GM12878 (cell line): Measurements from ENCODE around the gene FN1. TPM values are rescaled to one million over a fixed set of nuclear protein-coding genes. Genes with fewer than 3 reads are reported as not detected.
A peak's percentile ranks its signal among the peaks of the same experiment; 100 is the strongest.

Source experiments
- ATAC-seq: fragments of 200-7000 bp; cut with Tn5 transposase; 3 replicates; pipeline ENCODE4 v1.9.1; 2020; ENCODE audit warnings: mild to moderate bottlenecking, moderate library complexity
- BruUV-seq: library from RNA; stranded (reverse); fragments of 400-500 nt; replicated peaks from 2 replicates; lab custom pipeline; 2021; lab: Mats Ljungman, UMichigan
- CTCF ChIA-PET: fragments of 300-600 bp; sonication (Branson Sonifier 250); formaldehyde crosslinking; extraction: SDS; loops from one replicate; lab custom pipeline; 2021; ENCODE audit warnings: inconsistent platforms; lab: Yijun Ruan, JAX
- POLR2A ChIA-PET: fragments of 350-600 bp; formaldehyde crosslinking; extraction: SDS; loops from one replicate; lab custom pipeline; 2021; ENCODE audit warnings: inconsistent platforms; lab: Charles Lee
- RAD21 ChIA-PET: fragments of 300-600 bp; sonication (Branson Sonifier 250); formaldehyde crosslinking; loops from one replicate; lab custom pipeline; 2023; ENCODE audit warnings: antibody characterized with exemption; ENCODE audit not compliant: unreplicated experiment; lab: Charles Lee
- SMC1A ChIA-PET: fragments of 300-600 bp; sonication (Branson Sonifier 250); formaldehyde crosslinking; loops from one replicate; lab custom pipeline; 2023; ENCODE audit not compliant: unreplicated experiment, uncharacterized antibody; lab: Charles Lee
- DNase-seq: peaks from one replicate; pipeline ENCODE4 v3.0.0-alpha.2; 2011; ENCODE audit warnings: low read depth, low spot score
- FAIRE-seq: peaks from 3 replicates; lab custom pipeline; 2011; peaks lifted over from hg19 to GRCh38; lab: Jason Lieb, UNC
- H2AFZ ChIP-seq: 2 replicates; pipeline ENCODE4 v1.6.0; 2011; ENCODE audit warnings: low read depth, low read length, control low read depth; ENCODE audit not compliant: control insufficient read depth
- H3K27ac ChIP-seq: 2 replicates; pipeline ENCODE4 v1.5.1; 2011; ENCODE audit warnings: control low read depth; ENCODE audit not compliant: control insufficient read depth, insufficient read depth
- H3K27me3 ChIP-seq, 2 experiments: replicated peaks in 1 of 2; 2 replicates each; pipeline versions ENCODE4 v1.6.0 to v1.6.1; 2011; ENCODE audit warnings: low read length in 1 of 2; ENCODE audit not compliant: control insufficient read depth in 2 of 2, insufficient read depth in 2 of 2
- H3K36me3 ChIP-seq, 2 experiments: 2 replicates each; pipeline ENCODE4 v1.5.1; 2011; ENCODE audit warnings: low read length in 1 of 2; ENCODE audit not compliant: control insufficient read depth in 2 of 2, insufficient read depth in 2 of 2
- H3K4me1 ChIP-seq: 2 replicates; pipeline ENCODE4 v1.6.1; 2011; ENCODE audit warnings: mild to moderate bottlenecking, low read length, moderate library complexity, mixed read lengths; ENCODE audit not compliant: control insufficient read depth, insufficient read depth
- H3K4me2 ChIP-seq: 2 replicates; pipeline ENCODE4 v1.6.0; 2011; ENCODE audit warnings: control low read depth; ENCODE audit not compliant: control insufficient read depth, insufficient read depth
- H3K4me3 ChIP-seq: fragments of 200-600 bp; sonication (generic); 2 replicates; pipeline ENCODE4 v1.5.1; 2016
- H3K79me2 ChIP-seq: 2 replicates; pipeline ENCODE4 v1.6.0; 2011; ENCODE audit warnings: low read length; ENCODE audit not compliant: control insufficient read depth, insufficient read depth
- H3K9ac ChIP-seq: 2 replicates; pipeline ENCODE4 v1.8.0; 2011; ENCODE audit warnings: low read length, control low read depth, mixed read lengths; ENCODE audit not compliant: control insufficient read depth, insufficient read depth
- H3K9me3 ChIP-seq: replicated peaks from 3 replicates; pipeline ENCODE4 v1.5.1; 2011; ENCODE audit warnings: mild to moderate bottlenecking, low read length; ENCODE audit not compliant: control insufficient read depth, insufficient read depth
- H4K20me1 ChIP-seq: 2 replicates; pipeline ENCODE4 v1.6.0; 2011; ENCODE audit not compliant: control insufficient read depth, insufficient read depth
- CHD4 ChIP-seq: fragments of 200-600 bp; sonication (generic); IDR thresholded peaks from 2 replicates; pipeline ENCODE4 v1.6.1; 2016; ENCODE audit warnings: mild to moderate bottlenecking
- NFYA ChIP-seq: IDR thresholded peaks from 2 replicates; pipeline ENCODE4 v1.6.1; 2011; ENCODE audit warnings: low read depth, mild to moderate bottlenecking, low read length, improper control_type of control experiment, borderline replicate concordance
- PML ChIP-seq: IDR thresholded peaks from 2 replicates; pipeline ENCODE4 v1.6.1; 2012; ENCODE audit warnings: low read length, inconsistent platforms
- RBBP5 ChIP-seq: fragments of 200-600 bp; sonication (generic); conservative IDR thresholded peaks from 2 replicates; pipeline ENCODE4 v1.6.1; 2016
- RELA ChIP-seq: fragments of 450-650 bp; IDR thresholded peaks from 2 replicates; pipeline ENCODE4 v1.8.0; 2014; ENCODE audit warnings: borderline replicate concordance; ENCODE audit not compliant: partially characterized antibody
- ZNF592 ChIP-seq: fragments of 450-650 bp; IDR thresholded peaks from 2 replicates; pipeline ENCODE4 v1.6.1; 2017; ENCODE audit warnings: mild to moderate bottlenecking, moderate library complexity
- WGBS: methylation state at CpG from one replicate; pipeline ENCODE4 v1.1.6; 2016; ENCODE audit warnings: low lambda C conversion rate; ENCODE audit not compliant: insufficient replicate concordance, insufficient coverage; ENCODE audit errors: missing lambda C conversion rate; 5-methylcytosine and 5-hydroxymethylcytosine counted together
- in situ Hi-C: fragments of 300-500 bp; cut with MboI; formaldehyde crosslinking; loops from 9 replicates; pipeline ENCODE4 v1.14.3; 2018; ENCODE audit warnings: mixed read lengths
- intact Hi-C: fragments of 100-400 bp; cut with micrococcal nuclease; formaldehyde crosslinking; loops from one replicate; pipeline ENCODE4 v1.14.2; 2022; ENCODE audit not compliant: unreplicated experiment
- polyA plus RNA-seq, 11 experiments: library from polyadenylated mRNA; depleted of rRNA in 4 of 11; unstranded in 6 of 11; stranded (reverse) in 5 of 11; fragments of >200 nt; fragmentation: Nextera tagmentation in 4 of 11; fragmentation: Illumina TruSeq in 1 of 11; extraction: Ambion mirVana in 4 of 11; extraction: Trizol in 1 of 11; gene quantifications; 1 replicate in 1 of 11; 2 replicates in 10 of 11; pipeline versions ENCODE4 v1.2.1 to v1.2.3, GENCODE V29; 2011 to 2016; ENCODE audit warnings: inconsistent platforms in 2 of 11, missing spikeins in 2 of 11, low read depth in 1 of 11
- total RNA-seq, 4 experiments: library from RNA; depleted of rRNA in 3 of 4; stranded (reverse); fragments of >200 nt in 3 of 4; fragmentation: Illumina TruSeq in 1 of 4; extraction: Trizol in 1 of 4; gene quantifications; 2 replicates each; pipeline versions ENCODE4 v1.2.1 to v1.2.3, GENCODE V29; 2013 to 2021

The FN1 gene
- total and polyA plus RNA-seq, 10 of the 15 experiments (the other 5 are each of a cell fraction or from before 2014, with no cell fraction given): 0.60 to 9.4 (median 1.5) TPM

- ChIA-PET POLR2A (interaction anchor here (0.7 to 1.0 kb wide), 2 partner anchors 18 to 478 kb away, joined by 3 read pairs; no protein-coding TSS in a partner anchor), SMC1A (interaction anchor here (0.6 to 2.4 kb wide), 9 partner anchors 10 to 632 kb away, joined by 3 to 14 read pairs (median 3); no protein-coding TSS in a partner anchor), RAD21 (interaction anchor here (1.0 to 1.8 kb wide), 7 partner anchors 35 to 482 kb away, joined by 3 to 7 read pairs (median 4); partner anchors contain the start of gene ATIC), CTCF (interaction anchor here (1.0 to 1.6 kb wide), 5 partner anchors 18 to 494 kb away, joined by 3 to 5 read pairs (median 4); no protein-coding TSS in a partner anchor)
- no TSS peak for BruUV-seq
- intact Hi-C loops: loop anchor here (5.0 kb wide), 1 partner anchor 480 kb away; no protein-coding TSS in a partner anchor
- Histone ChIP-seq H3K4me3 (peak overlapping the region; percentile 57), H3K4me2 (peak overlapping the region; percentile 89), H3K27me3 (peaks cover 0 to 14% of the 10 kb centered on the region in 2 experiments; a peak in 2 of 4 replicates), H4K20me1 (no peaks in the 10 kb centered on the region), H3K27ac (no peak overlapping the region), H3K9ac (no peak overlapping the region; the same call in 1 of the 2 replicates), H3K36me3 (no peaks in the 10 kb centered on the region), H2AFZ (peak overlapping the region; percentile 46), H3K4me1 (no peaks in the 10 kb centered on the region), H3K9me3 (no peaks in the 10 kb centered on the region), H3K79me2 (no peaks in the 10 kb centered on the region)
- ATAC-seq (peak; percentile 44), FAIRE-seq (no peak), DNase-seq (no peak)
- in situ Hi-C loops: no loop called here
- TF ChIP-seq ZNF592: no peak
- no peak for TF ChIP-seq RELA
- no peak for TF ChIP-seq PML
- TF ChIP-seq RBBP5: no peak
- TF ChIP-seq NFYA: no peak
- no peak for TF ChIP-seq CHD4
- WGBS: 19% methylated on average over 22 of the region's 22 CpGs
Observed at GRCh38 chr2:215436705-215437565, 1.1 kb upstream of the FN1 start.
